Lung (tissue), 12 donors: Measurements from ENCODE around the gene PPP2R5C. TPM values are rescaled to one million over a fixed set of nuclear protein-coding genes. Genes with fewer than 3 reads are reported as not detected.

ENCODE experiments used
- ATAC-seq: fragments of 200-7000 bp; cut with Tn5 transposase; one replicate; pipeline ENCODE4 v1.9.1; 2020; ENCODE audit warnings: moderate number of reproducible peaks; ENCODE audit not compliant: insufficient read depth, low FRiP score
- DNase-seq, 3 donors: peaks; one replicate each; pipeline ENCODE4 v3.0.0-alpha.2; 2013 to 2017
- H3K27ac ChIP-seq, 2 donors: one replicate each; pipeline ENCODE4 v1.5.1; 2013; ENCODE audit warnings: mild to moderate bottlenecking in 2 of 2, moderate library complexity in 2 of 2, control low read depth in 1 of 2, inconsistent platforms in 1 of 2, low read depth in 1 of 2, low read length in 1 of 2
- H3K27me3 ChIP-seq, 3 donors: one replicate each; pipeline ENCODE4 v1.5.1; 2013; ENCODE audit warnings: low read length in 2 of 3; ENCODE audit not compliant: control insufficient read depth in 3 of 3, insufficient read depth in 3 of 3
- H3K36me3 ChIP-seq, 4 donors: one replicate each; pipeline ENCODE4 v1.5.1; 2013; ENCODE audit warnings: low read length in 4 of 4, mild to moderate bottlenecking in 1 of 4, moderate library complexity in 1 of 4; ENCODE audit not compliant: control insufficient read depth in 4 of 4, insufficient read depth in 4 of 4
- H3K4me1 ChIP-seq, 5 donors: one replicate each; pipeline ENCODE4 v1.5.1; 2013; ENCODE audit warnings: low read length in 5 of 5, mild to moderate bottlenecking in 2 of 5, moderate library complexity in 1 of 5; ENCODE audit not compliant: control insufficient read depth in 5 of 5, insufficient read depth in 5 of 5
- H3K4me3 ChIP-seq: one replicate; pipeline ENCODE4 v1.5.1; 2013; ENCODE audit warnings: mild to moderate bottlenecking, control low read depth, moderate library complexity
- H3K9ac ChIP-seq, 2 donors: one replicate each; pipeline ENCODE4 v1.5.1; 2013; ENCODE audit warnings: low read length in 2 of 2, control low read depth in 1 of 2; ENCODE audit not compliant: insufficient read depth in 1 of 2
- H3K9me3 ChIP-seq, 4 donors: one replicate each; pipeline ENCODE4 v1.5.1; 2013; ENCODE audit warnings: low read length in 3 of 4, mild to moderate bottlenecking in 1 of 4, moderate library complexity in 1 of 4; ENCODE audit not compliant: control insufficient read depth in 4 of 4, insufficient read depth in 3 of 4
- CTCF ChIP-seq: IDR thresholded peaks from 2 replicates; pipeline ENCODE4 v1.5.1; 2012; ENCODE audit warnings: mild to moderate bottlenecking; ENCODE audit errors: control extremely low read depth, extremely low read depth
- WGBS, 2 donors: extraction: QIAGEN DNeasy Blood & Tissue Kit; methylation state at CpG; one replicate each; pipeline ENCODE4 v1.1.7; 2013; 5-methylcytosine and 5-hydroxymethylcytosine counted together
- polyA plus RNA-seq, 2 donors: library from polyadenylated mRNA; stranded (reverse); fragments of 200-250 nt; gene quantifications; one replicate each; pipeline ENCODE4 v1.2.1, GENCODE V29; 2013
- total RNA-seq, 2 donors: library from RNA; depleted of rRNA in 1 of 2; stranded (reverse); fragments of >200 nt in 1 of 2; gene quantifications; one replicate each; pipeline ENCODE4 v1.2.1, GENCODE V29; 2014 to 2021
- donor health status: control.
- donor health status: control.
- donor health status: Bipolar disorder and iron deficiency.
- donor health status: healthy.
- donor health status: DM: yes; HTN: yes; CAD: no.

Gene PPP2R5C
- total and polyA plus RNA-seq, 4 donors, result 66.6 to 180 (median 126) TPM

- DNase-seq (peak; percentile 90 to 95 (median 93)), ATAC-seq (peak; percentile 87)
- 52 to 60% methylated on average over 10 of the region's 10 CpGs for WGBS, 2 donors
- H3K9ac ChIP-seq, result peak overlapping the region in 1 of 2 donors; percentile 53
- peak overlapping the region in 1 of 2 donors; percentile 13 for H3K27ac ChIP-seq
- H3K9me3 ChIP-seq, result no peaks in the 10 kb centered on the region
- no peak for TF ChIP-seq CTCF
- H3K4me1 ChIP-seq, result peaks cover 0 to 10% (median 3%) of the 10 kb centered on the region in 5 donors
- H3K27me3 ChIP-seq, result no peaks in the 10 kb centered on the region
- peaks cover 6 to 15% (median 9%) of the 10 kb centered on the region in 4 donors for H3K36me3 ChIP-seq
- no peak overlapping the region for H3K4me3 ChIP-seq
These were observed 166.3 kb downstream of the PPP2R5C start for GRCh38 chr14:101927859-101928258.

GRCh38 chr14:101928415-101928841, 166.9 kb downstream of the PPP2R5C start:
- Histone ChIP-seq H3K9ac (peak overlapping the region in 1 of 2 donors; percentile 73), H3K27ac (peak overlapping the region; percentile 13 to 28), H3K27me3 (no peaks in the 10 kb centered on the region), H3K4me1 (peaks cover 0 to 10% (median 3%) of the 10 kb centered on the region in 5 donors), H3K4me3 (no peak overlapping the region), H3K36me3 (peaks cover 3 to 14% (median 8%) of the 10 kb centered on the region in 4 donors), H3K9me3 (no peaks in the 10 kb centered on the region)
- WGBS, 2 donors, result 92 to 94% methylated on average over 24 of the region's 24 CpGs
- ATAC-seq, result no peak
- DNase-seq, result no peak
- TF ChIP-seq CTCF, result no peak

- no peak for ATAC-seq
- TF ChIP-seq CTCF, result no peak
- DNase-seq, result no peak
- Histone ChIP-seq H3K4me3 (no peak overlapping the region), H3K27ac (peak overlapping the region in 1 of 2 donors; percentile 24), H3K4me1 (peaks cover 0 to 10% (median 3%) of the 10 kb centered on the region in 5 donors), H3K9ac (no peak overlapping the region), H3K27me3 (no peaks in the 10 kb centered on the region), H3K36me3 (peaks cover 3 to 14% (median 8%) of the 10 kb centered on the region in 4 donors), H3K9me3 (no peaks in the 10 kb centered on the region)
- WGBS, 2 donors, result 98 to 99% methylated on average over 10 of the region's 10 CpGs
These were observed 167.6 kb downstream of the PPP2R5C start for GRCh38 chr14:101929096-101929495.

GRCh38 chr14:101929946-101930345, 168.4 kb downstream of the PPP2R5C start:
- 92 to 93% methylated on average over 9 of the region's 9 CpGs for WGBS, 2 donors
- no peaks in the 10 kb centered on the region for H3K27me3 ChIP-seq
- no peak for ATAC-seq
- no peak overlapping the region for H3K9ac ChIP-seq
- no peak overlapping the region for H3K4me3 ChIP-seq
- H3K36me3 ChIP-seq, result peaks cover 3 to 12% (median 6%) of the 10 kb centered on the region in 4 donors
- no peaks in the 10 kb centered on the region for H3K9me3 ChIP-seq
- H3K4me1 ChIP-seq, result peaks cover 0 to 10% (median 3%) of the 10 kb centered on the region in 5 donors
- TF ChIP-seq CTCF, result no peak
- DNase-seq, result no peak
- no peak overlapping the region for H3K27ac ChIP-seq
